Renal cortex interstitium (tissue), 15 donors: Measurements from ENCODE around the gene RANGRF. TPM values are rescaled to one million over a fixed set of nuclear protein-coding genes. Genes with fewer than 3 reads are reported as not detected.
A peak's percentile ranks its signal among the peaks of the same experiment; 100 is the strongest.
"Not testable (repeated sequence)": the region's sequence is repeated elsewhere in the genome, so short reads cannot be mapped to it uniquely, and the experiment has no call there.

Experiments used
- DNase-seq, 11 donors: peaks; one replicate each; pipeline ENCODE4 v3.0.0-alpha.2; 2013; ENCODE audit warnings: low read depth in 9 of 11, low spot score in 4 of 11; ENCODE audit errors: extremely low read depth in 1 of 11
- long read RNA-seq, 16 experiments: transcript quantifications; one replicate each; lab custom pipeline, GENCODE V29; 2026
- polyA plus RNA-seq, 3 donors: library from polyadenylated mRNA; unstranded; fragments of 120-200 nt; gene quantifications; one replicate each; pipeline ENCODE4 v1.2.1, GENCODE V29; 2013; ENCODE audit not compliant: insufficient read length in 3 of 3

RANGRF gene
- polyA plus RNA-seq: 10 to 100 TPM; 27.2 to 29.8 (median 27.3) TPM
- long read RNA-seq, donor 1, transcript RANGRF-201 (5 exons, 1,009 nt): major isoform, 9 of 19 reads
- long read RNA-seq, donor 1, partial matches to known transcripts: 0 of 19 reads
- long read RNA-seq, donor 1, other reads (novel, unspliced or antisense): 0 of 19 reads
- long read RNA-seq, donor 2, transcript RANGRF-201 (5 exons, 1,009 nt): minor isoform, 6 of 25 reads
- long read RNA-seq, donor 2, transcript RANGRF-202 (4 exons, 1,074 nt): major isoform, 8 of 25 reads
- long read RNA-seq, donor 2, partial matches to known transcripts: 6 of 25 reads
- long read RNA-seq, donor 2, other reads (novel, unspliced or antisense): 0 of 25 reads
- long read RNA-seq, donor 3, transcript RANGRF-202 (4 exons, 1,074 nt): minor isoform, 7 of 52 reads
- long read RNA-seq, donor 3, transcript RANGRF-203 (3 exons, 1,140 nt): minor isoform, 6 of 52 reads
- long read RNA-seq, donor 3, transcript RANGRF-201 (5 exons, 1,009 nt): major isoform, 17 of 52 reads
- long read RNA-seq, donor 3, partial matches to known transcripts: 16 of 52 reads
- long read RNA-seq, donor 3, other reads (novel, unspliced or antisense): 0 of 52 reads
- long read RNA-seq, donor 4, transcript RANGRF-202 (4 exons, 1,074 nt): minor isoform, 5 of 20 reads
- long read RNA-seq, donor 4, transcript RANGRF-201 (5 exons, 1,009 nt): major isoform, 8 of 20 reads
- long read RNA-seq, donor 4, partial matches to known transcripts: 0 of 20 reads
- long read RNA-seq, donor 4, other reads (novel, unspliced or antisense): 0 of 20 reads
- long read RNA-seq, donor 5: 0 reads
- long read RNA-seq, donor 6, transcript RANGRF-202 (4 exons, 1,074 nt): major isoform, 8 of 34 reads
- long read RNA-seq, donor 6, transcript RANGRF-201 (5 exons, 1,009 nt): minor isoform, 7 of 34 reads
- long read RNA-seq, donor 6, partial matches to known transcripts: 11 of 34 reads
- long read RNA-seq, donor 6, other reads (novel, unspliced or antisense): 0 of 34 reads
- long read RNA-seq, donor 7, transcript RANGRF-203 (3 exons, 1,140 nt): minor isoform, 5 of 41 reads
- long read RNA-seq, donor 7, transcript RANGRF-201 (5 exons, 1,009 nt): major isoform, 8 of 41 reads
- long read RNA-seq, donor 7, transcript RANGRF-202 (4 exons, 1,074 nt): minor isoform, 7 of 41 reads
- long read RNA-seq, donor 7, partial matches to known transcripts: 15 of 41 reads
- long read RNA-seq, donor 7, other reads (novel, unspliced or antisense): 0 of 41 reads
- long read RNA-seq, donor 8: 0 reads
- long read RNA-seq, donor 9, transcript RANGRF-201 (5 exons, 1,009 nt): major isoform, 10 of 38 reads
- long read RNA-seq, donor 9, transcript RANGRF-202 (4 exons, 1,074 nt): minor isoform, 7 of 38 reads
- long read RNA-seq, donor 9, partial matches to known transcripts: 15 of 38 reads
- long read RNA-seq, donor 9, other reads (novel, unspliced or antisense): 0 of 38 reads
- long read RNA-seq, donor 10, transcript RANGRF-202 (4 exons, 1,074 nt): minor isoform, 5 of 66 reads
- long read RNA-seq, donor 10, transcript RANGRF-205 (4 exons, 749 nt): minor isoform, 5 of 66 reads
- long read RNA-seq, donor 10, transcript RANGRF-203 (3 exons, 1,140 nt): minor isoform, 5 of 66 reads
- long read RNA-seq, donor 10, transcript RANGRF-201 (5 exons, 1,009 nt): major isoform, 11 of 66 reads
- long read RNA-seq, donor 10, partial matches to known transcripts: 37 of 66 reads
- long read RNA-seq, donor 10, other reads (novel, unspliced or antisense): 0 of 66 reads
- long read RNA-seq, donor 11, transcript RANGRF-201 (5 exons, 1,009 nt): minor isoform, 5 of 22 reads
- long read RNA-seq, donor 11, transcript RANGRF-203 (3 exons, 1,140 nt): minor isoform, 5 of 22 reads
- long read RNA-seq, donor 11, transcript RANGRF-205 (4 exons, 749 nt): major isoform, 7 of 22 reads
- long read RNA-seq, donor 11, partial matches to known transcripts: 0 of 22 reads
- long read RNA-seq, donor 11, other reads (novel, unspliced or antisense): 0 of 22 reads
- long read RNA-seq, donor 12, partial matches to known transcripts: 8 of 14 reads
- long read RNA-seq, donor 12, other reads (novel, unspliced or antisense): 0 of 14 reads
- long read RNA-seq, donor 13: 0 reads
- long read RNA-seq, donor 14, transcript RANGRF-202 (4 exons, 1,074 nt): major isoform, 9 of 32 reads
- long read RNA-seq, donor 14, transcript RANGRF-201 (5 exons, 1,009 nt): minor isoform, 7 of 32 reads
- long read RNA-seq, donor 14, partial matches to known transcripts: 5 of 32 reads
- long read RNA-seq, donor 14, other reads (novel, unspliced or antisense): 0 of 32 reads
- long read RNA-seq, donor 15, transcript RANGRF-201 (5 exons, 1,009 nt): minor isoform, 5 of 14 reads
- long read RNA-seq, donor 15, transcript RANGRF-202 (4 exons, 1,074 nt): major isoform, 6 of 14 reads
- long read RNA-seq, donor 15, partial matches to known transcripts: 0 of 14 reads
- long read RNA-seq, donor 15, other reads (novel, unspliced or antisense): 0 of 14 reads
- long read RNA-seq, donor 16, transcript RANGRF-205 (4 exons, 749 nt): minor isoform, 8 of 93 reads
- long read RNA-seq, donor 16, transcript RANGRF-203 (3 exons, 1,140 nt): minor isoform, 9 of 93 reads
- long read RNA-seq, donor 16, transcript RANGRF-202 (4 exons, 1,074 nt): minor isoform, 15 of 93 reads
- long read RNA-seq, donor 16, transcript RANGRF-201 (5 exons, 1,009 nt): major isoform, 22 of 93 reads
- long read RNA-seq, donor 16, partial matches to known transcripts: 34 of 93 reads
- long read RNA-seq, donor 16, other reads (novel, unspliced or antisense): 0 of 93 reads

GRCh38 chr17:8288336-8289102 lies at the start of gene RANGRF:
TSS of gene RANGRF (plus strand) at chr17:8288670. CDS start at chr17:8288789, 119 bp downstream.
- peak; percentile 64 to 89 (median 84) for DNase-seq

GRCh38 chr17:8243827-8244226 lies 44.6 kb upstream of the RANGRF start:
- DNase-seq: no peak

GRCh38 chr17:8244768-8245167 lies 43.7 kb upstream of the RANGRF start:
- DNase-seq: no peak

GRCh38 chr17:8248751-8249607 lies 39.5 kb upstream of the RANGRF start, which contains the start of gene PFAS:
TSS of gene PFAS (plus strand) at chr17:8249289. CDS start at chr17:8253938, 4,649 bp downstream.
- DNase-seq: peak; percentile 87 to 96 (median 93)

GRCh38 chr17:8249621-8250500 lies 38.6 kb upstream of the RANGRF start:
- peak in 1 of 11 donors; percentile 6 for DNase-seq

GRCh38 chr17:8251411-8251810 lies 37.1 kb upstream of the RANGRF start:
- not testable (repeated sequence) for DNase-seq

- DNase-seq: no peak
Observed at GRCh38 chr17:8253801-8254200, 34.7 kb upstream of the RANGRF start.

- no peak for DNase-seq
Observed at GRCh38 chr17:8254881-8255280, 33.6 kb upstream of the RANGRF start.

GRCh38 chr17:8255499-8255898 lies 33.0 kb upstream of the RANGRF start:
- no peak for DNase-seq

GRCh38 chr17:8256291-8256690 lies 32.2 kb upstream of the RANGRF start:
- no peak for DNase-seq

GRCh38 chr17:8256691-8257090 lies 31.8 kb upstream of the RANGRF start:
- DNase-seq: no peak

- no peak for DNase-seq
Observed at GRCh38 chr17:8257801-8258200, 30.7 kb upstream of the RANGRF start.

- DNase-seq: no peak
Observed at GRCh38 chr17:8264320-8264719, 24.1 kb upstream of the RANGRF start.
